ENCODE data around the gene EBF3.
A peak's percentile ranks its signal among the peaks of the same experiment; 100 is the strongest.

EBF3 gene

GRCh38 chr10:129963641-129964501, at the start of gene EBF3:
Gene EBF3 (minus strand): TSS chr10:129964274. CDS start chr10:129963768, 506 bp downstream.
- DNase-seq (ENCODE audit: low read depth): no peak
- H3K4me3 ChIP-seq (ENCODE audit: low read depth, low read length): peak within 1 kb of the TSS; percentile 67

GRCh38 chr10:130013335-130014262, 49.5 kb upstream of the EBF3 start:
- no peak for DNase-seq (ENCODE audit: low read depth)
- H3K4me3 ChIP-seq (ENCODE audit: low read depth, low read length): no peak overlapping the region

- H3K4me3 ChIP-seq (ENCODE audit: low read depth, low read length): no peak overlapping the region
- no peak for DNase-seq (ENCODE audit: low read depth)
These were observed 48.1 kb upstream of the EBF3 start for GRCh38 chr10:130012129-130012528.

GRCh38 chr10:130010653-130011052, 46.6 kb upstream of the EBF3 start:
- DNase-seq (ENCODE audit: low read depth): no peak
- H3K4me3 ChIP-seq (ENCODE audit: low read depth, low read length): no peak overlapping the region

- H3K4me3 ChIP-seq (ENCODE audit: low read depth, low read length): no peak overlapping the region
- no peak for DNase-seq (ENCODE audit: low read depth)
These were observed 45.2 kb upstream of the EBF3 start for GRCh38 chr10:130009228-130009627.

- H3K4me3 ChIP-seq (ENCODE audit: low read depth, low read length): no peak overlapping the region
- DNase-seq (ENCODE audit: low read depth): no peak
These were observed 39.9 kb upstream of the EBF3 start for GRCh38 chr10:130003787-130004613.

- no peak overlapping the region for H3K4me3 ChIP-seq (ENCODE audit: low read depth, low read length)
- no peak for DNase-seq (ENCODE audit: low read depth)
These were observed 39.1 kb upstream of the EBF3 start for GRCh38 chr10:130003166-130003565.

GRCh38 chr10:130002606-130003005, 38.5 kb upstream of the EBF3 start:
- DNase-seq (ENCODE audit: low read depth): no peak
- H3K4me3 ChIP-seq (ENCODE audit: low read depth, low read length): no peak overlapping the region

- no peak overlapping the region for H3K4me3 ChIP-seq (ENCODE audit: low read depth, low read length)
- DNase-seq (ENCODE audit: low read depth): no peak
These were observed 36.8 kb upstream of the EBF3 start for GRCh38 chr10:130000918-130001317.

- no peak overlapping the region for H3K4me3 ChIP-seq (ENCODE audit: low read depth, low read length)
- no peak for DNase-seq (ENCODE audit: low read depth)
These were observed 35.1 kb upstream of the EBF3 start for GRCh38 chr10:129999140-129999539.

- no peak for DNase-seq (ENCODE audit: low read depth)
- H3K4me3 ChIP-seq (ENCODE audit: low read depth, low read length): no peak overlapping the region
These were observed 29.5 kb upstream of the EBF3 start for GRCh38 chr10:129993621-129994020.

- no peak overlapping the region for H3K4me3 ChIP-seq (ENCODE audit: low read depth, low read length)
These were observed 28.3 kb upstream of the EBF3 start for GRCh38 chr10:129992356-129992755.

GRCh38 chr10:129982825-129983224, 18.8 kb upstream of the EBF3 start:
- DNase-seq (ENCODE audit: low read depth): no peak
- H3K4me3 ChIP-seq (ENCODE audit: low read depth, low read length): no peak overlapping the region

More at GRCh38 chr10:129992356-129992755, 28.3 kb upstream of the EBF3 start:
- no peak for DNase-seq (ENCODE audit: low read depth)

GRCh38 chr10:129978980-129979379, 14.9 kb upstream of the EBF3 start:
- DNase-seq (ENCODE audit: low read depth): no peak
- H3K4me3 ChIP-seq (ENCODE audit: low read depth, low read length): no peak overlapping the region

GRCh38 chr10:129978322-129978721, 14.2 kb upstream of the EBF3 start:
- no peak overlapping the region for H3K4me3 ChIP-seq (ENCODE audit: low read depth, low read length)
- DNase-seq (ENCODE audit: low read depth): no peak

GRCh38 chr10:129977794-129978193, 13.7 kb upstream of the EBF3 start:
- no peak overlapping the region for H3K4me3 ChIP-seq (ENCODE audit: low read depth, low read length)
- DNase-seq (ENCODE audit: low read depth): no peak

GRCh38 chr10:129973674-129974059, 9.6 kb upstream of the EBF3 start:
- DNase-seq (ENCODE audit: low read depth): no peak
- no peak overlapping the region for H3K4me3 ChIP-seq (ENCODE audit: low read depth, low read length)

- DNase-seq (ENCODE audit: low read depth): no peak
- no peak overlapping the region for H3K4me3 ChIP-seq (ENCODE audit: low read depth, low read length)
These were observed 9.0 kb upstream of the EBF3 start for GRCh38 chr10:129972966-129973673.
